ENCODE measurements around the gene TTLL11. TPM values are rescaled to one million over a fixed set of nuclear protein-coding genes. Genes with fewer than 3 reads are reported as not detected.

Gene TTLL11
- total and polyA plus RNA-seq, 4 donors, result 1.4 to 4.5 (median 3.6) TPM

DNA sequence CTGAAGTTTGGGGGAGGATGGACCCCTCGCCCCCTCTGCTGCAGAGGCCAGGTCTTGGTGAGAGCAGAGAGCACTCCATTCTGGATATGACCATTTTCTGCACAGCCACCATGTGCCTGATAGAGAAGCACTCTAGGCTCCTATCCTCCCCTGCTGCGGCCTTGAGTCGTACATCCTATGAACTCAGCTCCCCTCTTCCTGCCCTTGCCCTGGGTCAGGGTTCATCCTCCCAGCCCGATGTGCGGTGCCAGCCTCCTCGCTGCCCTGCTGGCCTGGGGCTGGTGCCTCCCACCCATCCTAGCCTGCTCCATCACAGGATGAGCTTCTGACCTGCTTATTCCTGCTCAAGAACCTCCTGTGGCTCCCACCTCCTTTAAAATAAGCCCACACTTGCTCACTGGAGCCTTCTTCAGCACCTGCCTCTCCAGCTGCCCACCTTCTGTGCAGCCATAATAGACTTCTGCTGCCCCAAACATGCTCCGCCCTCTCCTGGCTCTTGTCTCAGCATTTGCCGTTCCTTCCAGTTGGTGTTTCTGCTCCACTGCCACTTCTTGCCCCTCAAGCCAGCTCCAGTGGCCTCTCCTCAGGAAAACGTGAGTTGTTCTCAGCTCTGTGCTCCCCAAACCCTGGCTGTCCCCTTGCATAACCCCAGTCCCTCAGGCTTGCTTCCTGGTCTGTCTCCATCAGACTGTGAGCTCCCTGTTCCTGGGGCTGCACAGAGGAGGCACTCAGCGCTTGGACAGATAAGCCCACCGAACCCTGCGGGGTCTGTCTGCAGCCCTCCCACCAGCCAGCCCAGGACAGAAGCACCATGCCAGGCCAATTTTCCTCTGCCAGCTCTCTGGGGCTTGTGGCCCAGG, 22.3 kb upstream of the TTLL11 start:
- WGBS, result 65% methylated on average over 12 of the region's 12 CpGs
- no peak for DNase-seq (ENCODE audit: low spot score)
- H3K4me1 ChIP-seq (ENCODE audit: control insufficient read depth in 4 of 4, insufficient read depth in 4 of 4, low read length in 3 of 4), result no peaks in the 10 kb centered on the region

DNA sequence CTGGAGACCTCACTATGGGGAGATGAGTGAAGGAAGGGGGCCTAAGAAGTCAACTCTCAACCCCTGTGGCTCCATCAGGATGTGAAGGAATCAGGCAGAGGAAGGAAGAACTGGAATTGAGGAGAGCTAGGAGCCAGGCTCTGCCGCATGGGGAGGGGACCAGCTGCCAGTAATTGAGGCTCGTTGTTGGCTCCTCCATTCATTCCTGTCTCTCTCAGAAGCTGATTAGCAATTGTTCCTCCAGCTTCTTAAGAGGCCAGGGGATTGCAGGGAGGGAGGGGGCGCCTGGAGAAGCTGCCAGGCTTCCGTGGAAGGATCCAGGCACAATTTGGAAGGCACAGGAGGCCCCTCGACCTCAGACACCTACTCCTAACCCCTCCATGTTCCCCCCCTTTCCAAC, 20.5 kb upstream of the TTLL11 start:
- no peak overlapping the region for H3K27ac ChIP-seq (ENCODE audit: low read depth in 1 of 2, low read length in 2 of 2)
- no peaks in the 10 kb centered on the region for H3K36me3 ChIP-seq (ENCODE audit: control insufficient read depth in 4 of 4, insufficient read depth in 3 of 4, low read depth in 1 of 4, low read length in 3 of 4)
- H3K4me3 ChIP-seq (ENCODE audit: low read depth in 1 of 3, low read length in 3 of 3), result no peak overlapping the region

More for the DNA sequence above, 22.3 kb upstream of the TTLL11 start:
- Histone ChIP-seq H3K27me3 (ENCODE audit: control insufficient read depth in 4 of 4, insufficient read depth in 4 of 4, low read length in 3 of 4) (no peaks in the 10 kb centered on the region), H3K27ac (ENCODE audit: low read depth in 1 of 2, low read length in 2 of 2) (no peak overlapping the region), H3K9ac (ENCODE audit: low read depth in 1 of 2, low read length in 2 of 2) (no peak overlapping the region), H3K9me3 (ENCODE audit: control insufficient read depth in 4 of 4, low read length in 3 of 4) (no peaks in the 10 kb centered on the region), H3K4me3 (ENCODE audit: low read depth in 1 of 3, low read length in 3 of 3) (no peak overlapping the region), H3K36me3 (ENCODE audit: control insufficient read depth in 4 of 4, insufficient read depth in 3 of 4, low read depth in 1 of 4, low read length in 3 of 4) (no peaks in the 10 kb centered on the region)
- TF ChIP-seq TAF1 (conservative IDR thresholded peaks at IDR 0.05), result no peak
- TF ChIP-seq, protein P1, sequence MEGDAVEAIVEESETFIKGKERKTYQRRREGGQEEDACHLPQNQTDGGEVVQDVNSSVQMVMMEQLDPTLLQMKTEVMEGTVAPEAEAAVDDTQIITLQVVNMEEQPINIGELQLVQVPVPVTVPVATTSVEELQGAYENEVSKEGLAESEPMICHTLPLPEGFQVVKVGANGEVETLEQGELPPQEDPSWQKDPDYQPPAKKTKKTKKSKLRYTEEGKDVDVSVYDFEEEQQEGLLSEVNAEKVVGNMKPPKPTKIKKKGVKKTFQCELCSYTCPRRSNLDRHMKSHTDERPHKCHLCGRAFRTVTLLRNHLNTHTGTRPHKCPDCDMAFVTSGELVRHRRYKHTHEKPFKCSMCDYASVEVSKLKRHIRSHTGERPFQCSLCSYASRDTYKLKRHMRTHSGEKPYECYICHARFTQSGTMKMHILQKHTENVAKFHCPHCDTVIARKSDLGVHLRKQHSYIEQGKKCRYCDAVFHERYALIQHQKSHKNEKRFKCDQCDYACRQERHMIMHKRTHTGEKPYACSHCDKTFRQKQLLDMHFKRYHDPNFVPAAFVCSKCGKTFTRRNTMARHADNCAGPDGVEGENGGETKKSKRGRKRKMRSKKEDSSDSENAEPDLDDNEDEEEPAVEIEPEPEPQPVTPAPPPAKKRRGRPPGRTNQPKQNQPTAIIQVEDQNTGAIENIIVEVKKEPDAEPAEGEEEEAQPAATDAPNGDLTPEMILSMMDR (IDR thresholded peaks at IDR 0.05; ENCODE audit: low read depth, low read length, missing input control), result no peak

DNA sequence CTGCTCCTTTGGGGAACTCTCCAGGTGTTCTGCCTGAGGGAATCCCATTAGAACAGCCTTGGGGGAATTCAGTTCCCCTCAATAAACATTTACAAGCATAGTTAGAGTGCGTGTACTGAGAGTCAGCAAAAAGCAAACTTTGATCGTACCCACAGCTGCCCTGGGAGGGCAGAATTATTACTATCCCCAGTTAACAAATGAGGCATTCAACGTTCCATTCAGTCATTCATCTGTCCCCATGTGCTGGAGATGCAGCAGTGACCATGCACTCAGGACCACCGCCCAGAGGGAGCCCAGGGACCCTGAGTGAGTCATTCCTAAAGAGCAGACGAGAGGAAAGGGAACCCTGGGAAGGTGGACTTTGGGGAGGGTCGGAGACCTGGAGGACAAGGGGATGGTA, 19.1 kb upstream of the TTLL11 start:
- Histone ChIP-seq H3K27ac (ENCODE audit: low read depth in 1 of 2, low read length in 2 of 2) (no peak overlapping the region), H3K4me1 (ENCODE audit: control insufficient read depth in 4 of 4, insufficient read depth in 4 of 4, low read length in 3 of 4) (no peaks in the 10 kb centered on the region), H3K9ac (ENCODE audit: low read depth in 1 of 2, low read length in 2 of 2) (no peak overlapping the region), H3K36me3 (ENCODE audit: control insufficient read depth in 4 of 4, insufficient read depth in 3 of 4, low read depth in 1 of 4, low read length in 3 of 4) (no peaks in the 10 kb centered on the region), H3K9me3 (ENCODE audit: control insufficient read depth in 4 of 4, low read length in 3 of 4) (no peaks in the 10 kb centered on the region), H3K27me3 (ENCODE audit: control insufficient read depth in 4 of 4, insufficient read depth in 4 of 4, low read length in 3 of 4) (no peaks in the 10 kb centered on the region), H3K4me3 (ENCODE audit: low read depth in 1 of 3, low read length in 3 of 3) (no peak overlapping the region)
- WGBS, result 84% methylated on average over 6 of the region's 6 CpGs
- no peak for DNase-seq (ENCODE audit: low spot score)
- TF ChIP-seq NR2F2 (IDR thresholded peaks at IDR 0.05), result no peak
- TF ChIP-seq HNF4A (conservative IDR thresholded peaks at IDR 0.05), result no peak
- no peak for TF ChIP-seq TAF1 (conservative IDR thresholded peaks at IDR 0.05)
- TF ChIP-seq, protein P1 (IDR thresholded peaks at IDR 0.05; ENCODE audit: low read depth, low read length, missing input control), result no peak
- no peak for TF ChIP-seq RXRA (IDR thresholded peaks at IDR 0.05)
- TF ChIP-seq, protein P2, sequence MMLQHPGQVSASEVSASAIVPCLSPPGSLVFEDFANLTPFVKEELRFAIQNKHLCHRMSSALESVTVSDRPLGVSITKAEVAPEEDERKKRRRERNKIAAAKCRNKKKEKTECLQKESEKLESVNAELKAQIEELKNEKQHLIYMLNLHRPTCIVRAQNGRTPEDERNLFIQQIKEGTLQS (IDR thresholded peaks at IDR 0.05), result no peak
- no peak for TF ChIP-seq EGR1 (IDR thresholded peaks at IDR 0.05; ENCODE audit: low read depth in 2 of 2)
- TF ChIP-seq YY1 (IDR thresholded peaks at IDR 0.05), result no peak
- TF ChIP-seq, protein P3, sequence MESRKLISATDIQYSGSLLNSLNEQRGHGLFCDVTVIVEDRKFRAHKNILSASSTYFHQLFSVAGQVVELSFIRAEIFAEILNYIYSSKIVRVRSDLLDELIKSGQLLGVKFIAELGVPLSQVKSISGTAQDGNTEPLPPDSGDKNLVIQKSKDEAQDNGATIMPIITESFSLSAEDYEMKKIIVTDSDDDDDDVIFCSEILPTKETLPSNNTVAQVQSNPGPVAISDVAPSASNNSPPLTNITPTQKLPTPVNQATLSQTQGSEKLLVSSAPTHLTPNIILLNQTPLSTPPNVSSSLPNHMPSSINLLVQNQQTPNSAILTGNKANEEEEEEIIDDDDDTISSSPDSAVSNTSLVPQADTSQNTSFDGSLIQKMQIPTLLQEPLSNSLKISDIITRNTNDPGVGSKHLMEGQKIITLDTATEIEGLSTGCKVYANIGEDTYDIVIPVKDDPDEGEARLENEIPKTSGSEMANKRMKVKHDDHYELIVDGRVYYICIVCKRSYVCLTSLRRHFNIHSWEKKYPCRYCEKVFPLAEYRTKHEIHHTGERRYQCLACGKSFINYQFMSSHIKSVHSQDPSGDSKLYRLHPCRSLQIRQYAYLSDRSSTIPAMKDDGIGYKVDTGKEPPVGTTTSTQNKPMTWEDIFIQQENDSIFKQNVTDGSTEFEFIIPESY (IDR thresholded peaks at IDR 0.05), result no peak
- no peak for TF ChIP-seq FOXA2 (IDR thresholded peaks at IDR 0.05)
- TF ChIP-seq SP1 (IDR thresholded peaks at IDR 0.05), result no peak

More for the DNA sequence above, 20.5 kb upstream of the TTLL11 start:
- Histone ChIP-seq H3K27me3 (ENCODE audit: control insufficient read depth in 4 of 4, insufficient read depth in 4 of 4, low read length in 3 of 4) (no peaks in the 10 kb centered on the region), H3K9ac (ENCODE audit: low read depth in 1 of 2, low read length in 2 of 2) (no peak overlapping the region), H3K9me3 (ENCODE audit: control insufficient read depth in 4 of 4, low read length in 3 of 4) (no peaks in the 10 kb centered on the region), H3K4me1 (ENCODE audit: control insufficient read depth in 4 of 4, insufficient read depth in 4 of 4, low read length in 3 of 4) (no peaks in the 10 kb centered on the region)
- WGBS, result 40% methylated on average over 5 of the region's 5 CpGs
- TF ChIP-seq RAD21 (IDR thresholded peaks at IDR 0.05) (no peak), GABPA (IDR thresholded peaks at IDR 0.05 in 1 of 2, conservative IDR thresholded peaks at IDR 0.05 in 1 of 2) (no peak), SP1 (IDR thresholded peaks at IDR 0.05) (no peak), TAF1 (conservative IDR thresholded peaks at IDR 0.05) (no peak), RXRA (IDR thresholded peaks at IDR 0.05) (no peak)
- TF ChIP-seq, protein P4, sequence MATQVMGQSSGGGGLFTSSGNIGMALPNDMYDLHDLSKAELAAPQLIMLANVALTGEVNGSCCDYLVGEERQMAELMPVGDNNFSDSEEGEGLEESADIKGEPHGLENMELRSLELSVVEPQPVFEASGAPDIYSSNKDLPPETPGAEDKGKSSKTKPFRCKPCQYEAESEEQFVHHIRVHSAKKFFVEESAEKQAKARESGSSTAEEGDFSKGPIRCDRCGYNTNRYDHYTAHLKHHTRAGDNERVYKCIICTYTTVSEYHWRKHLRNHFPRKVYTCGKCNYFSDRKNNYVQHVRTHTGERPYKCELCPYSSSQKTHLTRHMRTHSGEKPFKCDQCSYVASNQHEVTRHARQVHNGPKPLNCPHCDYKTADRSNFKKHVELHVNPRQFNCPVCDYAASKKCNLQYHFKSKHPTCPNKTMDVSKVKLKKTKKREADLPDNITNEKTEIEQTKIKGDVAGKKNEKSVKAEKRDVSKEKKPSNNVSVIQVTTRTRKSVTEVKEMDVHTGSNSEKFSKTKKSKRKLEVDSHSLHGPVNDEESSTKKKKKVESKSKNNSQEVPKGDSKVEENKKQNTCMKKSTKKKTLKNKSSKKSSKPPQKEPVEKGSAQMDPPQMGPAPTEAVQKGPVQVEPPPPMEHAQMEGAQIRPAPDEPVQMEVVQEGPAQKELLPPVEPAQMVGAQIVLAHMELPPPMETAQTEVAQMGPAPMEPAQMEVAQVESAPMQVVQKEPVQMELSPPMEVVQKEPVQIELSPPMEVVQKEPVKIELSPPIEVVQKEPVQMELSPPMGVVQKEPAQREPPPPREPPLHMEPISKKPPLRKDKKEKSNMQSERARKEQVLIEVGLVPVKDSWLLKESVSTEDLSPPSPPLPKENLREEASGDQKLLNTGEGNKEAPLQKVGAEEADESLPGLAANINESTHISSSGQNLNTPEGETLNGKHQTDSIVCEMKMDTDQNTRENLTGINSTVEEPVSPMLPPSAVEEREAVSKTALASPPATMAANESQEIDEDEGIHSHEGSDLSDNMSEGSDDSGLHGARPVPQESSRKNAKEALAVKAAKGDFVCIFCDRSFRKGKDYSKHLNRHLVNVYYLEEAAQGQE (IDR thresholded peaks at IDR 0.05), result no peak
- TF ChIP-seq, protein P5, sequence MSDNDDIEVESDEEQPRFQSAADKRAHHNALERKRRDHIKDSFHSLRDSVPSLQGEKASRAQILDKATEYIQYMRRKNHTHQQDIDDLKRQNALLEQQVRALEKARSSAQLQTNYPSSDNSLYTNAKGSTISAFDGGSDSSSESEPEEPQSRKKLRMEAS (IDR thresholded peaks at IDR 0.05), result no peak
- DNase-seq (ENCODE audit: low spot score), result no peak
